Sigmoid colon (tissue), 7 donors: ENCODE measurements around the gene KLHL1. TPM values are rescaled to one million over a fixed set of nuclear protein-coding genes. Genes with fewer than 3 reads are reported as not detected.

Experiments used
- DNase-seq: peaks from one replicate; pipeline ENCODE4 v3.0.0-alpha.2; 2019
- H3K27ac ChIP-seq, 4 donors: fragments of 200-600 bp; sonication (generic); one replicate each; pipeline ENCODE4 v1.5.1; 2016 to 2019; ENCODE audit warnings: mild to moderate bottlenecking in 1 of 4
- H3K27me3 ChIP-seq, 3 donors: fragments of 200-600 bp; sonication (generic); one replicate each; pipeline ENCODE4 v1.5.1; 2019; ENCODE audit warnings: mild to moderate bottlenecking in 1 of 3
- H3K36me3 ChIP-seq, 4 donors: fragments of 200-600 bp; sonication (generic); one replicate each; pipeline ENCODE4 v1.5.1; 2016 to 2019
- H3K4me1 ChIP-seq, 4 donors: fragments of 200-600 bp; sonication (generic); one replicate each; pipeline ENCODE4 v1.5.1; 2017 to 2019
- H3K4me3 ChIP-seq, 4 donors: fragments of 200-600 bp; sonication (generic); one replicate each; pipeline ENCODE4 v1.5.1; 2017 to 2019; ENCODE audit warnings: mild to moderate bottlenecking in 2 of 4, moderate library complexity in 1 of 4
- H3K9me3 ChIP-seq, 4 donors: fragments of 200-600 bp in 3 of 4; sonication (generic) in 3 of 4; one replicate each; pipeline versions ENCODE4 v1.5.1 to v1.6.1; 2013 to 2019
- EP300 ChIP-seq, 4 donors: sonication (generic); formaldehyde crosslinking; IDR thresholded peaks; one replicate each; pipeline ENCODE4 v1.6.1; 2017; ENCODE audit warnings: antibody characterized with exemption in 4 of 4
- POLR2A ChIP-seq, 2 donors: fragments of 450-650 bp; IDR thresholded peaks; one replicate each; pipeline ENCODE4 v1.6.1; 2016; ENCODE audit warnings: antibody characterized with exemption in 2 of 2, mild to moderate bottlenecking in 2 of 2, moderate library complexity in 2 of 2
- POLR2AphosphoS5 ChIP-seq, 4 donors: sonication (generic); formaldehyde crosslinking; IDR thresholded peaks; one replicate each; pipeline ENCODE4 v1.6.1; 2017; ENCODE audit warnings: antibody characterized with exemption in 4 of 4
- WGBS, 2 donors: extraction: QIAGEN DNeasy Blood & Tissue Kit; methylation state at CpG; one replicate each; pipeline ENCODE4 v1.1.7; 2013; 5-methylcytosine and 5-hydroxymethylcytosine counted together
- intact Hi-C: fragments of 100-400 bp; cut with DNase I; formaldehyde crosslinking; loops from one replicate; pipeline ENCODE4 v1.15.1; 2023
- polyA plus RNA-seq, 3 donors: library from polyadenylated mRNA; stranded (reverse); fragments of 200-250 nt; gene quantifications; one replicate each; pipeline ENCODE4 v1.2.3, GENCODE V29; 2013
- total RNA-seq, 4 donors: library from RNA; depleted of rRNA; stranded (reverse); fragments of >200 nt; gene quantifications; one replicate each; pipeline ENCODE4 v1.1.0, GENCODE V29; 2016
- TF ChIP-seq, protein P1 (sequence below), 4 experiments: fragments of 450-650 bp in 3 of 4; fragments of 200-600 bp in 1 of 4; IDR thresholded peaks; one replicate each; pipeline ENCODE4 v1.5.1; 2016 to 2019; ENCODE audit warnings: antibody characterized with exemption in 4 of 4, mild to moderate bottlenecking in 3 of 4, moderate library complexity in 2 of 4
- donor health status: healthy with polysubstance abuse.
- donor health status: Bipolar disorder and iron deficiency.
- donor health status: healthy.

Gene KLHL1
- total and polyA plus RNA-seq, 7 donors: 0.10 to 0.36 (median 0.27) TPM; not detected in 4

GRCh38 chr13:69959046-69959445 lies 149.2 kb downstream of the KLHL1 start:
- DNase-seq: no peak
- H3K27ac ChIP-seq: no peak overlapping the region
- TF ChIP-seq, protein P1, sequence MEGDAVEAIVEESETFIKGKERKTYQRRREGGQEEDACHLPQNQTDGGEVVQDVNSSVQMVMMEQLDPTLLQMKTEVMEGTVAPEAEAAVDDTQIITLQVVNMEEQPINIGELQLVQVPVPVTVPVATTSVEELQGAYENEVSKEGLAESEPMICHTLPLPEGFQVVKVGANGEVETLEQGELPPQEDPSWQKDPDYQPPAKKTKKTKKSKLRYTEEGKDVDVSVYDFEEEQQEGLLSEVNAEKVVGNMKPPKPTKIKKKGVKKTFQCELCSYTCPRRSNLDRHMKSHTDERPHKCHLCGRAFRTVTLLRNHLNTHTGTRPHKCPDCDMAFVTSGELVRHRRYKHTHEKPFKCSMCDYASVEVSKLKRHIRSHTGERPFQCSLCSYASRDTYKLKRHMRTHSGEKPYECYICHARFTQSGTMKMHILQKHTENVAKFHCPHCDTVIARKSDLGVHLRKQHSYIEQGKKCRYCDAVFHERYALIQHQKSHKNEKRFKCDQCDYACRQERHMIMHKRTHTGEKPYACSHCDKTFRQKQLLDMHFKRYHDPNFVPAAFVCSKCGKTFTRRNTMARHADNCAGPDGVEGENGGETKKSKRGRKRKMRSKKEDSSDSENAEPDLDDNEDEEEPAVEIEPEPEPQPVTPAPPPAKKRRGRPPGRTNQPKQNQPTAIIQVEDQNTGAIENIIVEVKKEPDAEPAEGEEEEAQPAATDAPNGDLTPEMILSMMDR (IDR thresholded peaks at IDR 0.05): no peak
- no peaks in the 10 kb centered on the region for H3K4me1 ChIP-seq
- WGBS, 2 donors: 29 to 60% methylated on average over 2 of the region's 2 CpGs
- no peaks in the 10 kb centered on the region for H3K9me3 ChIP-seq
- H3K27me3 ChIP-seq: no peaks in the 10 kb centered on the region
- H3K4me3 ChIP-seq: no peak overlapping the region
- intact Hi-C loops: no loop called here
- no peaks in the 10 kb centered on the region for H3K36me3 ChIP-seq

DNA sequence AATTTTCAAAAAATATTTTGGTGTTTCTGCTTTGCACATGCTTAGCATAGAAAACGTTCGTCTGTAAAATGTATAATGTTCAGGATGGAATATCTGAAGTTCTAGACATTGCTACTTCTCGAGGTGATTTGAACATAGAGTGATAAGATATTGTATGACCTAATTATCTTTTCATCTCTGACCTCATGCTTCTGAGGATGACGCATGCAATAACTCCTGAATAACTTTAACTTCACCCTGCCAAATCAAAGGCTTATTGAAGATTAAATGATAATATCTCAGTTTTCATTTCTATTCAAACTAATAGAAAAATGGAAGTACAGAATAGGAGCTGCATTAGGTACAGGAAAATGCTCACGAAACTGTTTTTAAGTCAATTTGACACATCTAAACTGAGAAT lies 151.4 kb downstream of the KLHL1 start:
- Histone ChIP-seq H3K27ac (no peak overlapping the region), H3K4me1 (no peaks in the 10 kb centered on the region), H3K27me3 (no peaks in the 10 kb centered on the region), H3K9me3 (no peaks in the 10 kb centered on the region), H3K4me3 (no peak overlapping the region), H3K36me3 (no peaks in the 10 kb centered on the region)
- WGBS, 2 donors: 90% methylated on average over 5 of the region's 5 CpGs
- TF ChIP-seq POLR2A (IDR thresholded peaks at IDR 0.05) (no peak), EP300 (IDR thresholded peaks at IDR 0.05) (no peak), POLR2AphosphoS5 (IDR thresholded peaks at IDR 0.05) (no peak)
- TF ChIP-seq, protein P1 (IDR thresholded peaks at IDR 0.05): no peak
- intact Hi-C loops: no loop called here
- DNase-seq: no peak

DNA sequence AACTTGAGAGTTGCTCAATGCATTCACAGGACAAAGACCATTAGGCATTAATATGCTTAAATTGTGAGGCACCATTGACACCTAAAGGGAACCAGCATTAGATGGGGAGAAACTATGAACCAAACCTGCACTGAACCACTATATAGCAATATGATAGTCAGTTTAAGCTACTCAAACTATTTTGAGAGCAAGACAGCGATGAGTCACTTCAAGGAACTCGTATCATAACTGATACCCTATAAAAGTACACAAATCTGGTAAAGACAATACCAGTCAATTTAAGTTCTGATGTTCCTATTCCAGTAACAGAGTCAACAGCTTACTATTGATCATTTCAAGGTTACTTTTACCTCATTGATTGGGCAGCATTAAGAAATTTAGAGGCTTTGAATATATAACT lies 151.9 kb downstream of the KLHL1 start:
- DNase-seq: no peak
- H3K4me1 ChIP-seq: no peaks in the 10 kb centered on the region
- intact Hi-C loops: no loop called here
- no peaks in the 10 kb centered on the region for H3K9me3 ChIP-seq
- no peaks in the 10 kb centered on the region for H3K27me3 ChIP-seq
- 83 to 90% methylated on average over 2 of the region's 2 CpGs for WGBS, 2 donors
- H3K36me3 ChIP-seq: no peaks in the 10 kb centered on the region
- H3K4me3 ChIP-seq: no peak overlapping the region
- TF ChIP-seq, protein P1 (IDR thresholded peaks at IDR 0.05): no peak
- TF ChIP-seq EP300 (IDR thresholded peaks at IDR 0.05) (no peak), POLR2A (IDR thresholded peaks at IDR 0.05) (no peak), POLR2AphosphoS5 (IDR thresholded peaks at IDR 0.05) (no peak)
- H3K27ac ChIP-seq: no peak overlapping the region

GRCh38 chr13:69955271-69955670 lies 153.0 kb downstream of the KLHL1 start:
- no peak for DNase-seq
- TF ChIP-seq POLR2AphosphoS5 (IDR thresholded peaks at IDR 0.05) (no peak), POLR2A (IDR thresholded peaks at IDR 0.05) (no peak)
- TF ChIP-seq, protein P1 (IDR thresholded peaks at IDR 0.05): no peak

DNA sequence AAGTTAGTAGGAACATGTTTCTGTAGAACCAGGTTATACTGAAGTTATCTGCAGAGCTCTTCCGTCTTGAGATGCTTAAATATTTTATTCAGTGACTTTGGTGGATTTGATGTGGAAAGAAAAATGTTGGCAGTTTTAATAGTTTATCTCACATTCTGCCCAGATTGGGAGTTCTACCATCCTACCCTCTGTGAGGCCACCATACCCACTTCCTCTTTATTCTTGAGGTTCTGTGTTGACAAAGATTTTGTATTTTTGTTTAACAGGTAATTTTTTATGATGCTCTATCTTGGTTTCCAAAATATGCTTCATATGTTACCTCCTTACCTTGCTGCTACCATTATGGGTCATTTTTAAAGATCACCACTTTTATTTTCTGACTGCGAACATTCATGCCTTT lies 156.8 kb downstream of the KLHL1 start:
- no peaks in the 10 kb centered on the region for H3K9me3 ChIP-seq
- DNase-seq: no peak
- H3K4me3 ChIP-seq: no peak overlapping the region
- 90 to 94% methylated on average over 2 of the region's 2 CpGs for WGBS, 2 donors
- no peaks in the 10 kb centered on the region for H3K4me1 ChIP-seq
- intact Hi-C loops: no loop called here
- no peak overlapping the region for H3K27ac ChIP-seq
- no peaks in the 10 kb centered on the region for H3K36me3 ChIP-seq
- no peaks in the 10 kb centered on the region for H3K27me3 ChIP-seq
- TF ChIP-seq POLR2A (IDR thresholded peaks at IDR 0.05): no peak

More at GRCh38 chr13:69955271-69955670, 153.0 kb downstream of the KLHL1 start:
- Histone ChIP-seq H3K27me3 (no peaks in the 10 kb centered on the region), H3K4me3 (no peak overlapping the region), H3K36me3 (no peaks in the 10 kb centered on the region), H3K9me3 (no peaks in the 10 kb centered on the region), H3K27ac (no peak overlapping the region), H3K4me1 (no peaks in the 10 kb centered on the region)
- intact Hi-C loops: no loop called here
